Heart left ventricle (tissue), 13 donors: ENCODE measurements around the gene DDX46.

Experiments used
- CTCF ChIP-seq, 12 donors: fragments of 200-600 bp; sonication (generic) in 4 of 12; IDR thresholded peaks; one replicate each; pipeline versions ENCODE4 v1.5.0 to v1.8.0; 2018 to 2022; ENCODE audit warnings: antibody characterized with exemption in 12 of 12, mild to moderate bottlenecking in 5 of 12
- POLR2A ChIP-seq, 2 donors: fragments of 450-650 bp; IDR thresholded peaks; one replicate each; pipeline ENCODE4 v1.6.1; 2017; ENCODE audit warnings: antibody characterized with exemption in 2 of 2, mild to moderate bottlenecking in 2 of 2, moderate library complexity in 2 of 2
- donor health status: ischemic (EF 13 %, LVEDD 7.1; RV severe dilation, severe dysfunction).
- donor health status: DM: no; HTN: yes; CAD: no.
- donor health status: DM: no; HTN: no; CAD: no.
- donor health status: ischemic (EF 25% LVEDD 6.9; RV normal size, moderate dysfunction).
- donor health status: ischemic (EF 25% LVEDD 5.7; RV mildly dilated, moderate dysfunction).
- donor health status: ischemic (EF 35%, LVEDD 5.7; RV mildly dilated, moderate dysfunction).
- donor health status: nonischemic (EF 11% LVEDD 7.7; RV severe dilation, severe dysfunction).
- donor health status: DM: yes; HTN: yes; CAD: no.
- donor health status: PGD.
- donor health status: ischemic (EF 29% LVEDD 5.4; RV normal size, mild dysfunction).
- donor health status: nonischemic (EF 23%, LVEDD 6.1; RV moderate dilation, normal function).

- TF ChIP-seq CTCF (IDR thresholded peaks at IDR 0.05) = no peak
- TF ChIP-seq POLR2A (IDR thresholded peaks at IDR 0.05) = no peak
Measured at GRCh38 chr5:134817006-134817405, 58.4 kb downstream of the DDX46 start.
